Thyroid gland (tissue), 4 donors: ENCODE data around the gene IFNA6. TPM values are rescaled to one million over a fixed set of nuclear protein-coding genes. Genes with fewer than 3 reads are reported as not detected.

Experiments
- DNase-seq, 2 donors: peaks; one replicate each; pipeline ENCODE4 v3.0.0-alpha.2; 2019
- H3K27ac ChIP-seq, 3 donors: fragments of 200-600 bp; sonication (generic); 1 replicate in 2 of 3; 2 replicates in 1 of 3; pipeline ENCODE4 v1.5.1; 2016 to 2019; ENCODE audit warnings: mild to moderate bottlenecking in 1 of 3, moderate library complexity in 1 of 3
- H3K27me3 ChIP-seq: fragments of 200-600 bp; sonication (generic); one replicate; pipeline ENCODE4 v1.5.1; 2019
- H3K36me3 ChIP-seq, 2 donors: fragments of 200-600 bp; sonication (generic); one replicate each; pipeline ENCODE4 v1.5.1; 2016 to 2019
- H3K4me1 ChIP-seq, 2 donors: fragments of 200-600 bp; sonication (generic); one replicate each; pipeline ENCODE4 v1.5.1; 2017 to 2019
- H3K4me3 ChIP-seq, 3 donors: fragments of 200-600 bp; sonication (generic); replicated peaks in 1 of 3; 1 replicate in 2 of 3; 2 replicates in 1 of 3; pipeline ENCODE4 v1.5.1; 2016; ENCODE audit warnings: mild to moderate bottlenecking in 1 of 3
- H3K9me3 ChIP-seq: fragments of 200-600 bp; sonication (generic); one replicate; pipeline ENCODE4 v1.5.1; 2017
- CTCF ChIP-seq, 6 experiments: fragments of 200-600 bp in 3 of 6; fragments of 450-650 bp in 3 of 6; sonication (generic) in 3 of 6; IDR thresholded peaks; one replicate each; pipeline ENCODE4 v1.5.1; 2016 to 2019; ENCODE audit warnings: antibody characterized with exemption in 6 of 6, mild to moderate bottlenecking in 2 of 6, inconsistent platforms in 1 of 6, moderate library complexity in 1 of 6
- POLR2A ChIP-seq, 2 donors: fragments of 450-650 bp; IDR thresholded peaks; one replicate each; pipeline ENCODE4 v1.6.1; 2017; ENCODE audit warnings: antibody characterized with exemption in 2 of 2, mild to moderate bottlenecking in 2 of 2, moderate library complexity in 1 of 2
- WGBS, 2 donors: methylation state at CpG; one replicate each; pipeline ENCODE4 v1.1.5; 2017; 5-methylcytosine and 5-hydroxymethylcytosine counted together
- intact Hi-C: fragments of 100-400 bp; cut with DNase I; formaldehyde crosslinking; loops from one replicate; pipeline ENCODE4 v1.15.1; 2023
- total RNA-seq, 4 donors: library from RNA; depleted of rRNA; stranded (reverse); fragments of >200 nt; gene quantifications; one replicate each; pipeline ENCODE4 v1.2.3, GENCODE V29; 2016

The IFNA6 gene
- total RNA-seq, 4 donors from 2014 or later: not detected

- H3K4me1 ChIP-seq: peaks cover 3 to 11% of the 10 kb centered on the region in 2 donors
- H3K36me3 ChIP-seq: no peaks in the 10 kb centered on the region
- no peaks in the 10 kb centered on the region for H3K27me3 ChIP-seq
- TF ChIP-seq CTCF (IDR thresholded peaks at IDR 0.05): no peak
- TF ChIP-seq POLR2A (IDR thresholded peaks at IDR 0.05): no peak
- DNase-seq: no peak
- no peaks in the 10 kb centered on the region for H3K9me3 ChIP-seq
- 79 to 95% methylated on average over 1 of the region's 1 CpG for WGBS, 2 donors
- no peak overlapping the region for H3K4me3 ChIP-seq
- H3K27ac ChIP-seq: no peak overlapping the region
- intact Hi-C loops: loop anchor here (10.0 kb wide), 1 partner anchor 57 kb away; no protein-coding TSS in a partner anchor
Observed at GRCh38 chr9:21311889-21312288, 38.8 kb downstream of the IFNA6 start.

GRCh38 chr9:21305213-21305612 lies 45.5 kb downstream of the IFNA6 start, which contains the start of gene IFNA5:
Gene IFNA5 (minus strand): TSS chr9:21305313. CDS start chr9:21305256, 57 bp downstream.
- Histone ChIP-seq H3K4me1 (no peaks in the 10 kb centered on the region), H3K27ac (no peak within 1 kb of the TSS), H3K36me3 (no peaks in the 10 kb centered on the region), H3K9me3 (no peaks in the 10 kb centered on the region), H3K27me3 (no peaks in the 10 kb centered on the region), H3K4me3 (no peak within 1 kb of the TSS)
- intact Hi-C loops: no loop called here
- WGBS, 2 donors: 92 to 93% methylated on average over 2 of the region's 2 CpGs
- no peak for DNase-seq
- TF ChIP-seq CTCF (IDR thresholded peaks at IDR 0.05) (no peak), POLR2A (IDR thresholded peaks at IDR 0.05) (no peak)

Other genes starting within 250 kb of the IFNA6 start
- gene IFNW1, start 209.1 kb downstream of the IFNA6 start, total RNA-seq: not detected
- gene IFNA21, start 184.2 kb downstream of the IFNA6 start, total RNA-seq: not detected
- gene IFNA4, start 163.3 kb downstream of the IFNA6 start, total RNA-seq: not detected
- not detected for gene IFNA7, start 148.7 kb downstream of the IFNA6 start, total RNA-seq
- not detected for gene IFNA10, start 143.7 kb downstream of the IFNA6 start, total RNA-seq
- not detected for gene IFNA16, start 133.6 kb downstream of the IFNA6 start, total RNA-seq
- gene IFNA17, start 122.7 kb downstream of the IFNA6 start, total RNA-seq: not detected
- not detected for gene IFNA14, start 110.9 kb downstream of the IFNA6 start, total RNA-seq
- not detected for gene IFNA5, start 45.6 kb downstream of the IFNA6 start, total RNA-seq
- gene KLHL9, start 15.5 kb downstream of the IFNA6 start, total RNA-seq: 10 to 100 TPM; 28.4 to 31.0 (median 30.9) TPM
- not detected for gene IFNA13, start 17.2 kb upstream of the IFNA6 start, total RNA-seq
- not detected for gene IFNA2, start 34.5 kb upstream of the IFNA6 start, total RNA-seq
- gene IFNA8, start 58.2 kb upstream of the IFNA6 start, total RNA-seq: not detected
- gene IFNA1, start 89.6 kb upstream of the IFNA6 start, total RNA-seq: not detected
- 1 to 10 TPM in 3 of 4 donors, under 1 TPM in 1; 0.67 to 2.1 (median 1.3) TPM for gene IFNE, start 131.4 kb upstream of the IFNA6 start, total RNA-seq